ENCODE measurements around the gene BMF.

- TF ChIP-seq CTCF (conservative IDR thresholded peaks at IDR 0.05; ENCODE audit: low read length) (no peak), EZH2phosphoT487 (IDR thresholded peaks at IDR 0.05; ENCODE audit: borderline replicate concordance, low read depth, low read length) (no peak)
Measured at GRCh38 chr15:40054605-40054854, 54.1 kb downstream of the BMF start.
